Left colon (tissue), 2 donors: ENCODE measurements around the gene IL17RA. TPM values are rescaled to one million over a fixed set of nuclear protein-coding genes. Genes with fewer than 3 reads are reported as not detected.

Experiments
- ATAC-seq: fragments of 200-7000 bp; cut with Tn5 transposase; one replicate; pipeline ENCODE4 v1.9.1; 2020; ENCODE audit warnings: mild to moderate bottlenecking, moderate library complexity
- DNase-seq, 2 donors: peaks; one replicate each; pipeline ENCODE4 v3.0.0-alpha.2; 2020
- intact Hi-C, 2 donors: fragments of 100-400 bp; cut with DNase I in 1 of 2; cut with micrococcal nuclease in 1 of 2; formaldehyde crosslinking; loops; one replicate each; pipeline versions ENCODE4 v1.11.2 to v1.14.0; 2022; cut with DNase I, micrococcal nuclease
- total RNA-seq, 2 donors: library from RNA; stranded (reverse); fragmentation: NEBNext Ultra II Directional; extraction: Animal tissue kit (Norgen Biotek cat#: 25700); gene quantifications; one replicate each; pipeline ENCODE4 v1.2.1, GENCODE V29; 2021
- donor health status: DM: no; HTN: no; CAD: no.
- donor health status: DM: yes; HTN: yes; CAD: no.

IL17RA gene
- total RNA-seq, 2 donors from 2014 or later, result 15.7 to 18.5 TPM

DNA sequence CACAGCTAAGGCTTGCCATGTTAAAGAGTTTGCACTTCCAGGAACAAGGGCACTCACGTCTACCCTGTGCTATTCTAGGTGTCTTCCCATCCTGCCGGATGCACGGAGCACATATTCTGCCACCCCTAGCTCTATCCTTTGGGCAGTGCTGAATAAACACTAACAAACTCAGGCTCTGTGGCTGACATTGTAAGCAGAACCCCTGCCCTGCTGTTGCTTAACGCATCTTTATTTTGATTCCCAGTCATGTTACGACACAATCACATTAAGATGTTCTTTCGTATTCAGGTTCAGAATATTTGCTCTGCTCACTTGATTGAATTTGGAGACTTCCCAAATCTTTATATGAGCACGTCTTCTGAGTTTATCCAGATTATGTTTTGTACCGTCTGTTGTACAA lies 77.9 kb downstream of the IL17RA start:
- DNase-seq, result no peak
- no peak for ATAC-seq
- intact Hi-C loops, result loop anchor here in 1 of 2 donors (10.0 kb wide), 1 partner anchor 88 kb away; no protein-coding TSS in a partner anchor

DNA sequence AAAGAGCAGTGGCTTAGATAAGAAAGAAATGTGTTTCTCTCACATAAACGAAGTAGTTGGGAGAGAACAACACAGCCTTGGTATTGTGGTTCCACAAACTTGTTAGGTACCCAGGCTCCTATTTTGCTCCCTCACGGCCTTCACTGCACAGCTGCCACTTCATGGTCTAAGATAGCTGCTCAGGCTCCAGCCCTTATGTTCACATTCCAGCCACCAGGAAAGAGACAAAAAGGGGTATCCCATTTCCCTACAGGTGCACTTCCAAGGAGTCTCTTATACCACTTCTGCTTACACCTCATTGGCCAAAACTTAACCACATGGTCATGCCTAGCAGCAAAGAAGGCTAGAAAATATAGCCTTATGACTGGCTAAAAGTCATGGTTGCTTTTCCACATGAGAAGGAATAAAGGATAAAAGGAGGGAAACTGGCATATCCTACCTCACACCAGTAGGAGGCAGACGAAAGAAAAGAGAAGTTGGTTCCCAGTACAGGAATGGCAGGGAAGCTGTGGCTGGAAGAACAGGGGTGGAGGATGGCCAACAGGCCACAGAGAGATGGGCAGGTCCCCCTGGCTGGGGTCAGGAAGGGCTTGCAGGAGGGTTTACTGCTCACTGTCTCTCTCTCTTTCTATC lies 79.7 kb downstream of the IL17RA start:
- ATAC-seq, result no peak
- DNase-seq, result no peak
- intact Hi-C loops, result loop anchor here in 1 of 2 donors (10.0 kb wide), 1 partner anchor 90 kb away; no protein-coding TSS in a partner anchor

Other genes starting within 250 kb of the IL17RA start
- not detected for gene GAB4, start 76.8 kb upstream of the IL17RA start, total RNA-seq
- gene TMEM121B, start 36.4 kb downstream of the IL17RA start, total RNA-seq, result under 1 TPM; 0.15 to 0.42 TPM
- 10 to 100 TPM; 29.0 to 41.8 TPM for gene HDHD5, start 74.3 kb downstream of the IL17RA start, total RNA-seq
- gene ADA2, start 134.4 kb downstream of the IL17RA start, total RNA-seq, result 10 to 100 TPM in 1 of 2 donors, 1 to 10 TPM in 1; 7.5 to 19.2 TPM